B cell (primary cell): ENCODE data around the gene ZNF786.

Source experiments
- CTCF ChIP-seq: fragments of 200-600 bp; IDR thresholded peaks from one replicate; pipeline ENCODE4 v1.8.0; 2022; ENCODE audit warnings: antibody characterized with exemption, mild to moderate bottlenecking
- EZH2 ChIP-seq: IDR thresholded peaks from 2 replicates; pipeline ENCODE4 v1.6.1; 2012; ENCODE audit warnings: borderline replicate concordance, low read depth, mild to moderate bottlenecking, moderate library complexity, low read length; ENCODE audit not compliant: insufficient read depth, poor library complexity, severe bottlenecking

GRCh38 chr7:149084407-149084806, 6.1 kb downstream of the ZNF786 start:
- TF ChIP-seq CTCF (no peak), EZH2 (no peak)
